DMS 273 (cell line): ENCODE data around the gene COX6B1.
"Not testable (repeated sequence)": the region's sequence is repeated elsewhere in the genome, so short reads cannot be mapped to it uniquely, and the experiment has no call there.

Experiments
- DNase-seq: peaks from one replicate; lab custom pipeline; 2025; ENCODE audit not compliant: unreplicated experiment; lab: John Stamatoyannopoulos, UW

COX6B1 gene

GRCh38 chr19:35648017-35648961 is at the start of gene COX6B1:
TSS of gene COX6B1 (plus strand) at chr19:35648323. CDS start at chr19:35651244, 2,921 bp downstream.
- peak; percentile 99 for DNase-seq

GRCh38 chr19:35601971-35602370 is 46.2 kb upstream of the COX6B1 start:
- DNase-seq: no peak

GRCh38 chr19:35604436-35604835 is 43.7 kb upstream of the COX6B1 start:
- DNase-seq: not testable (repeated sequence)

- not testable (repeated sequence) for DNase-seq
Measured at GRCh38 chr19:35607170-35607569, 41.0 kb upstream of the COX6B1 start.

GRCh38 chr19:35607661-35608060 is 40.5 kb upstream of the COX6B1 start:
- no peak for DNase-seq

DNA sequence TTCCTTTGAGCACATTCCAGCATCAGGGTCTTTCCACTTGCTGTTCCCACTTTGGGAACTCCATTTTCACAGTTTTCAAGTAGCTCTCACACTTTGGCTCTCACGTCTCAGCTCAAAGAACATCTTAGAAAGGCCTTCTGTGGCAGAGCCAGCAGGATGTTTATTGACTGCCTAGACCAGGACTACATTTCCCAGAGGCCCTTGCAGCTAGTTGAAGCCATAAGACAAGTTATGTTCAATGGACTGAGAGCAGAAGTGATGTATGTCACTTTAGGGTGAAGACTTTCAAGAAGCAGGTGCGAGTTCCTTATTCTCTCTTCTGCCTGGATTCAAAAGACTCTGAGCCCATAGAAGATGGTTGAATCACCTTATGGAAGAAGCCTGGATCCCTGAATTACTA is 39.9 kb upstream of the COX6B1 start:
- DNase-seq: peak; percentile 12

GRCh38 chr19:35609851-35610353 is 38.2 kb upstream of the COX6B1 start:
- no peak for DNase-seq

- no peak for DNase-seq
Measured at GRCh38 chr19:35612224-35612558, 35.9 kb upstream of the COX6B1 start.

GRCh38 chr19:35612559-35613321 is 35.4 kb upstream of the COX6B1 start, which contains the start of gene HAUS5:
TSS of gene HAUS5 (plus strand) at chr19:35612735. CDS start at chr19:35612795, 60 bp downstream.
- DNase-seq: peak; percentile 97

- DNase-seq: no peak
Measured at GRCh38 chr19:35613574-35613973, 34.5 kb upstream of the COX6B1 start.

DNA sequence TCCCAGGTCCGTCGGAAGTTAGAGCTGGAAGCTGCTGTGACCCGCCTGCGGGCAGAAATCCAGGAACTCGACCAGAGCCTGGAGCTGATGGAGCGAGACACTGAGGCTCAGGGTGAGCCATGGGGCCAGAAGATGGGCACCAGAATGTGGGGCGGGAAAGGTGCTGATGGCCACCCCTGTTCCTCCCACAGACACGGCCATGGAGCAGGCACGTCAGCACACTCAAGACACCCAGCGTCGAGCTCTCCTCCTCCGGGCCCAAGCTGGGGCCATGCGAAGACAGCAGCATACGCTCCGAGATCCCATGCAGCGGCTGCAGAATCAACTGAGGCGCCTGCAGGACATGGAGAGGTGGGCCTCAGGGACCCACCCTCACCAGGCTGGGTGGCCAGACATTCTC is 33.1 kb upstream of the COX6B1 start:
- DNase-seq: no peak

- peak; percentile 36 for DNase-seq
Measured at GRCh38 chr19:35618857-35619256, 29.3 kb upstream of the COX6B1 start.

GRCh38 chr19:35619290-35619923 is 28.7 kb upstream of the COX6B1 start:
- DNase-seq: no peak

DNA sequence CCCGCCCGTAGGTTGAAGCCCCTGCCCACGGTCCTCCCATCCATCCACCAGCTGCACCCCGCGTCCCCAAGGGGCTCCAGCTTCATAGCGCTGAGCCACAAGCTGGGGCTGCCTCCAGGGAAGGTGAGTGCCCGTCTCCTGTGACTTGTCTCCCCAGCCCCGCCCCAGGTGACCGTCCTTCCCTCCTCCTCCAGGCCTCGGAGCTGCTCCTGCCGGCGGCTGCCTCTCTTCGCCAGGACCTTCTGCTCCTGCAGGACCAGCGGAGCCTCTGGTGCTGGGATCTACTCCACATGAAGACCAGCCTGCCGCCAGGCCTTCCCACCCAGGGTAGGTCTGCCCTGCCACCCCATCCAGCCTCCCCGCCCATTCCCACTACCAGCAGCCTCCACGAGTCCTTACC is 28.1 kb upstream of the COX6B1 start:
- no peak for DNase-seq

DNA sequence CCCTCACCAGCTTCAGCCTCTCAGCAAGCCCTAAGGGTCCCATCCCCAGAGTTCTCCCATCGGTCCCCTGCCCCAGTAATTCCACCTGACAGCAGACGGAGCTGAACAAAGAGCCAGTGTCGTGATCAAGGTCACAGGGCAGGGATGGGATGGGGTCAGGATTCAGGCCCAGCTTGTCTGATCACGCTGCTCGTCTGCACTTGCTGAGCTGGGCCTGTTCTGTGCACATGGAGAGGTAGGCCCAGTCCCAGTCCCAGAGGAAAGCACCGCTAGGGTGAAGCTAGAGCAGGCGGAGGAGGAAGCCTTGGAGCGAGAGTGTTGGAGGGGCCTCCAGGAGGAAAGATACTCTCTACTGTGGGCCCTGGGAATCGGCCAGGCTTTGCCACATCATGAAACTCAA is 26.4 kb upstream of the COX6B1 start:
- DNase-seq: no peak

DNA sequence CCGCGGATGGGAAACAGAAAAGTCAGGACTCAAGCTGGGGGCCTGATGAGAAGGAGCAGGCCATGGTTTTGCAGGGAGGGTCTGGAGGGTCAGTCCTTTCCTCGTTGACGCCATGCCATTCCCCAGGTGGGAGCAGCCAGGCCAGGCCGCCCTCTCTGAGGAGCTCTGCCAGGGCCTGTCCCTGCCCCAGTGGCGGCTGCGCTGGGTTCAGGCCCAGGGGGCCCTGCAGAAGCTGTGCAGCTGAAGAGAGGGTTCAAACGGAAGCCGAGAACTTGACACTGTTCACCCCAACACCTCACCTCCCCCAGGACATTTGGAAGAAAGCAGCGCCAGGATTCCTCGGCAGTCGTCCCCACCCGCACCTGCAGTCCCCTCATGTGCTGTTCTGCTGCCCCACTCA is 25.4 kb upstream of the COX6B1 start:
- no peak for DNase-seq

- DNase-seq: no peak
Measured at GRCh38 chr19:35623327-35624010, 24.7 kb upstream of the COX6B1 start.

DNA sequence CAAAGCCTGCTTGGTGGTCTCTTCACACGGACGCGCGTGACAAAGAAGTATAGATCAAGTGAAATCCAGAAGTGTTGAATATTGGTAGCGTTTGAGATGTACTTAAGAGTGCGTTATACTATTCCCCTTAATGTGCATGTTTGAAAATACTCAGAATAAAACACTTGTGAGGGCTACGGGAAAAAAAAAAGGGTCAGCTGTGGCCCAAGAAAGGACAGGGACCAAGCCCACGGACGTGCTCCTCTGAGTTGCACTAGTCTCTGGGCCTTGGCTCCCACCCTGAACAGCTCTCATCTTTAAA is 19.9 kb upstream of the COX6B1 start:
- no peak for DNase-seq

GRCh38 chr19:35628565-35629331 is 19.4 kb upstream of the COX6B1 start, which contains the start of gene RBM42:
TSS of gene RBM42 (plus strand) at chr19:35629036. CDS start at chr19:35629154, 118 bp downstream.
- peak; percentile 99 for DNase-seq

GRCh38 chr19:35629332-35629633 is 18.8 kb upstream of the COX6B1 start:
- no peak for DNase-seq
